Neural progenitor cell (in vitro differentiated cells): Measurements from ENCODE around the gene CHST9. TPM values are rescaled to one million over a fixed set of nuclear protein-coding genes. Genes with fewer than 3 reads are reported as not detected.

Experiments used
- DNase-seq: peaks from one replicate; pipeline ENCODE4 v3.0.0-alpha.2; 2016; ENCODE audit warnings: low spot score
- H2AFZ ChIP-seq: fragments of 200-600 bp; sonication (generic); replicated peaks from 2 replicates; pipeline ENCODE4 v1.6.1; 2016; ENCODE audit warnings: antibody characterized with exemption
- H3F3A ChIP-seq: fragments of 200-600 bp; sonication (generic); 2 replicates; pipeline ENCODE4 v1.6.1; 2016; ENCODE audit warnings: antibody characterized with exemption, low read depth
- H3K27ac ChIP-seq: fragments of 200-600 bp; sonication (generic); 2 replicates; pipeline ENCODE4 v1.5.1; 2016; ENCODE audit warnings: mild to moderate bottlenecking
- H3K27me3 ChIP-seq: fragments of 200-600 bp; sonication (generic); 2 replicates; pipeline ENCODE4 v1.6.1; 2016; ENCODE audit warnings: mild to moderate bottlenecking, moderate library complexity
- H3K36me3 ChIP-seq: fragments of 200-600 bp; sonication (generic); 2 replicates; pipeline ENCODE4 v1.5.1; 2016
- H3K4me1 ChIP-seq: fragments of 200-600 bp; sonication (generic); 2 replicates; pipeline ENCODE4 v1.6.1; 2016; ENCODE audit warnings: mixed run types
- H3K4me2 ChIP-seq: fragments of 200-600 bp; sonication (generic); 2 replicates; pipeline ENCODE4 v1.6.1; 2016
- H3K4me3 ChIP-seq: fragments of 200-600 bp; sonication (generic); 2 replicates; pipeline ENCODE4 v1.5.1; 2016
- H3K79me2 ChIP-seq: fragments of 200-600 bp; sonication (generic); 2 replicates; pipeline ENCODE4 v1.6.1; 2016; ENCODE audit warnings: low read depth
- H3K9ac ChIP-seq: fragments of 200-600 bp; sonication (generic); 2 replicates; pipeline ENCODE4 v1.6.1; 2016
- H3K9me3 ChIP-seq: fragments of 200-600 bp; sonication (generic); 2 replicates; pipeline ENCODE4 v1.5.1; 2016; ENCODE audit warnings: low read depth
- H4K20me1 ChIP-seq: fragments of 200-600 bp; sonication (generic); 2 replicates; pipeline ENCODE4 v1.6.1; 2016; ENCODE audit warnings: low read depth
- H3K27ac Mint-ChIP-seq: 3 replicates; pipeline ENCODE4 v1.8.0; 2021; ENCODE audit warnings: mixed read lengths
- H3K27me3 Mint-ChIP-seq: 2 replicates; pipeline ENCODE4 v1.8.0; 2022; ENCODE audit warnings: low read depth, mild to moderate bottlenecking, inconsistent platforms, moderate library complexity, mixed read lengths; ENCODE audit not compliant: insufficient read depth
- H3K36me3 Mint-ChIP-seq: 3 replicates; pipeline ENCODE4 v1.8.0; 2021; ENCODE audit warnings: mixed read lengths
- H3K4me1 Mint-ChIP-seq: 3 replicates; pipeline ENCODE4 v1.8.0; 2021; ENCODE audit warnings: mixed read lengths
- H3K4me3 Mint-ChIP-seq: 3 replicates; pipeline ENCODE4 v1.8.0; 2021; ENCODE audit warnings: mild to moderate bottlenecking, moderate library complexity, mixed read lengths
- H3K9me3 Mint-ChIP-seq: 3 replicates; pipeline ENCODE4 v1.8.0; 2020; ENCODE audit warnings: mixed read lengths
- EZH2 ChIP-seq: fragments of 200-600 bp; sonication (generic); IDR thresholded peaks from 2 replicates; pipeline ENCODE4 v1.6.1; 2017; ENCODE audit warnings: antibody characterized with exemption, mild to moderate bottlenecking, moderate library complexity
- EZH2phosphoT487 ChIP-seq: fragments of 200-600 bp; sonication (generic); IDR thresholded peaks from 2 replicates; pipeline ENCODE4 v1.6.1; 2017; ENCODE audit warnings: antibody characterized with exemption
- total RNA-seq: library from RNA; depleted of rRNA; stranded (reverse); fragments of >200 nt; gene quantifications from 2 replicates; pipeline ENCODE4 v1.2.3, GENCODE V29; 2015; ENCODE audit warnings: low replicate concordance
- TF ChIP-seq, protein P1 (sequence below): fragments of 200-600 bp; sonication (generic); IDR thresholded peaks from 2 replicates; pipeline ENCODE4 v1.5.1; 2017; ENCODE audit warnings: antibody characterized with exemption, mild to moderate bottlenecking

Gene CHST9
- total RNA-seq, 1 donor from 2014 or later, result 1.3 TPM

GRCh38 chr18:27188309-27188708 lies 3.2 kb upstream of the CHST9 start:
- H3K27me3 Mint-ChIP-seq, result peaks cover 10% of the 10 kb centered on the region
- no peak overlapping the region for H3K4me3 ChIP-seq

DNA sequence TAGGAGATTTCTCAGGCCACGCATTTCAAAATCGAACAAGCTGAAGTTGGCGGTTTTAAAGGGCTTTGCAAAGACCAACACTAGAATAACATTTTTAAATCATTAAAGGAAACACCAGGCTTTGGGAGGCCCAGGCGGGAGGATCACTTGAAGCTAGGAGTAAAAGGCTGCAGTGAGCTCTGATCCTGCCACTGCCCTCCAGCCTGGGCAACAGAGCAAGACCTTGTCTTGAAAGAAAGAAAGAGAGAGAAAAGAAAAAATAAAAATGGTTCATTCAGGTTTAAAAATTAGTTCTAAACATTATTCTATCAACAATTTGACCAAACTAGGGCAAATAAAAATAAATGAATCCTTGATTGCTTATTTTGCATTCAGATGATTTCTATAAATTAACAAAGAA lies 789 bp upstream of the CHST9 start:
- H3K4me3 Mint-ChIP-seq, result peak overlapping the region; percentile 87
- no peaks in the 10 kb centered on the region for H3K9me3 ChIP-seq
- peaks cover 56% of the 10 kb centered on the region for H3K27me3 ChIP-seq
- H3K4me2 ChIP-seq, result no peak overlapping the region
- H3K4me1 ChIP-seq, result no peaks in the 10 kb centered on the region
- H3K27ac Mint-ChIP-seq, result no peak overlapping the region
- H3K36me3 Mint-ChIP-seq, result no peaks in the 10 kb centered on the region
- no peak overlapping the region for H3K9ac ChIP-seq
- H3K36me3 ChIP-seq, result no peaks in the 10 kb centered on the region
- no peak for DNase-seq
- H3K4me3 ChIP-seq, result peak overlapping the region; percentile 69
- no peaks in the 10 kb centered on the region for H3K79me2 ChIP-seq
- TF ChIP-seq, protein P1, sequence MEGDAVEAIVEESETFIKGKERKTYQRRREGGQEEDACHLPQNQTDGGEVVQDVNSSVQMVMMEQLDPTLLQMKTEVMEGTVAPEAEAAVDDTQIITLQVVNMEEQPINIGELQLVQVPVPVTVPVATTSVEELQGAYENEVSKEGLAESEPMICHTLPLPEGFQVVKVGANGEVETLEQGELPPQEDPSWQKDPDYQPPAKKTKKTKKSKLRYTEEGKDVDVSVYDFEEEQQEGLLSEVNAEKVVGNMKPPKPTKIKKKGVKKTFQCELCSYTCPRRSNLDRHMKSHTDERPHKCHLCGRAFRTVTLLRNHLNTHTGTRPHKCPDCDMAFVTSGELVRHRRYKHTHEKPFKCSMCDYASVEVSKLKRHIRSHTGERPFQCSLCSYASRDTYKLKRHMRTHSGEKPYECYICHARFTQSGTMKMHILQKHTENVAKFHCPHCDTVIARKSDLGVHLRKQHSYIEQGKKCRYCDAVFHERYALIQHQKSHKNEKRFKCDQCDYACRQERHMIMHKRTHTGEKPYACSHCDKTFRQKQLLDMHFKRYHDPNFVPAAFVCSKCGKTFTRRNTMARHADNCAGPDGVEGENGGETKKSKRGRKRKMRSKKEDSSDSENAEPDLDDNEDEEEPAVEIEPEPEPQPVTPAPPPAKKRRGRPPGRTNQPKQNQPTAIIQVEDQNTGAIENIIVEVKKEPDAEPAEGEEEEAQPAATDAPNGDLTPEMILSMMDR, result no peak
- TF ChIP-seq EZH2 (no peak), EZH2phosphoT487 (no peak)
- no peaks in the 10 kb centered on the region for H3K9me3 Mint-ChIP-seq
- no peak overlapping the region for H2AFZ ChIP-seq
- H4K20me1 ChIP-seq, result no peaks in the 10 kb centered on the region
- peaks cover 10% of the 10 kb centered on the region for H3K27me3 Mint-ChIP-seq
- H3K4me1 Mint-ChIP-seq, result peaks cover 19% of the 10 kb centered on the region
- H3F3A ChIP-seq, result no peaks in the 10 kb centered on the region
- no peak overlapping the region for H3K27ac ChIP-seq

More at GRCh38 chr18:27188309-27188708, 3.2 kb upstream of the CHST9 start:
- Histone ChIP-seq H3K4me1 (no peaks in the 10 kb centered on the region), H2AFZ (no peak overlapping the region), H3K4me2 (no peak overlapping the region), H3K27me3 (peaks cover 46% of the 10 kb centered on the region), H3K79me2 (no peaks in the 10 kb centered on the region), H4K20me1 (no peaks in the 10 kb centered on the region), H3K36me3 (no peaks in the 10 kb centered on the region), H3K9ac (no peak overlapping the region), H3K9me3 (no peaks in the 10 kb centered on the region), H3F3A (no peaks in the 10 kb centered on the region), H3K27ac (no peak overlapping the region)
- Mint-ChIP-seq H3K4me3 (no peak overlapping the region), H3K36me3 (no peaks in the 10 kb centered on the region), H3K9me3 (no peaks in the 10 kb centered on the region), H3K27ac (no peak overlapping the region), H3K4me1 (peaks cover 14% of the 10 kb centered on the region)
- TF ChIP-seq, protein P1, result no peak
- TF ChIP-seq EZH2phosphoT487 (no peak), EZH2 (no peak)
- DNase-seq, result no peak

DNA sequence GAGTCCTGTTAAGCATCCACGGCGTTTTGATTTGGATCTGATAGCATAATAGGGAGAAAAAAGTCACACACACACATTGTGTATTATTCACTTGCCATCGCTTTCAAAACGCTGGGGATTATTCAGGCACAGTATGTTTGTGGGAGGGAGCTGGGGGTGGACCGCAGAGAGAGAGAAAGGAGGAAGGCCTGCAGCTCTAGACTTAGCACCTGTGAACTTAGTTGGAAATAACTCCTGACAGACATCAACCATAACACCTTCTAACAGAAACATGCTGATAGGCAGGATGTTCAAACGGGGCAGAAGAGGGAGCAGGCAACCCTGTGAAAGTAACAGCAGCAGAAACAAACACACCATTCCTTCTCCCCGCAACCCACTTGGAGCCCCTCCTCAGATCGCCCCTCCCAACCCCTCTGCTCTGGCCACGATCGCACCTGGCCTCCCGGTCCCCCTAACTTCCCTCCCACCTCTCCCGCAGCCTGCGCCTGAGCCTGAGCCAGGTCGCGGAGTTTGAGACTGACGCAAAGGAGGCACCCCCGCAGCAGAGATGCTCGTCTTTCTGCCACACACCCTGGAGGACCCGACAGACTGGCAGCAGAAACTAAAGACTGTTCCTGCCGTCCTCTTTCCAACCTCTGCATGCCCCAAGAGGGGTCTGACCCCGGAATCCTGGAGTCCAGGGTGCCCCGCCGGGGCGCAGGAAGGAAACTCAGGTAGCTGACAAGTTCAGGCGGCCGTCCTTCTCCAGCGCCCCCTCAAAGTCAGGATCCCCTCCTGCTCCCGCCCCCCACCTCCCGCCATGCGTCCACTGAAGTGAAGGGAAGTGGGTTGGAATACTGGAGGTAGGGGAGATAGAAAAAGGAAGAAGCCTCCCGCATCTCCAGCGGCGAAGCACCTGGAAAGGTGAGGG lies 738 bp downstream of the CHST9 start:
- H3K4me2 ChIP-seq, result peak overlapping the region; percentile 95

More for the DNA sequence above, 738 bp downstream of the CHST9 start:
- no peaks in the 10 kb centered on the region for H4K20me1 ChIP-seq
- no peaks in the 10 kb centered on the region for H3F3A ChIP-seq
- TF ChIP-seq EZH2 (peak; percentile 45), EZH2phosphoT487 (peak; percentile 45)
- TF ChIP-seq, protein P1, result no peak
- H2AFZ ChIP-seq, result peak overlapping the region; percentile 96
- no peak overlapping the region for H3K27ac Mint-ChIP-seq
- H3K79me2 ChIP-seq, result no peaks in the 10 kb centered on the region
- no peaks in the 10 kb centered on the region for H3K9me3 ChIP-seq
- H3K9ac ChIP-seq, result no peak overlapping the region
- peaks cover 56% of the 10 kb centered on the region for H3K27me3 ChIP-seq
- H3K4me3 Mint-ChIP-seq, result peak overlapping the region; percentile 85
- peaks cover 10% of the 10 kb centered on the region for H3K27me3 Mint-ChIP-seq
- H3K9me3 Mint-ChIP-seq, result no peaks in the 10 kb centered on the region
- H3K4me1 ChIP-seq, result no peaks in the 10 kb centered on the region
- peak overlapping the region; percentile 69 for H3K4me3 ChIP-seq
- H3K4me1 Mint-ChIP-seq, result peaks cover 19% of the 10 kb centered on the region
- no peaks in the 10 kb centered on the region for H3K36me3 ChIP-seq
- DNase-seq, result peak; percentile 49
- no peak overlapping the region for H3K27ac ChIP-seq
- H3K36me3 Mint-ChIP-seq, result no peaks in the 10 kb centered on the region
